Measurements from ENCODE around the gene USE1.

USE1 gene

DNA sequence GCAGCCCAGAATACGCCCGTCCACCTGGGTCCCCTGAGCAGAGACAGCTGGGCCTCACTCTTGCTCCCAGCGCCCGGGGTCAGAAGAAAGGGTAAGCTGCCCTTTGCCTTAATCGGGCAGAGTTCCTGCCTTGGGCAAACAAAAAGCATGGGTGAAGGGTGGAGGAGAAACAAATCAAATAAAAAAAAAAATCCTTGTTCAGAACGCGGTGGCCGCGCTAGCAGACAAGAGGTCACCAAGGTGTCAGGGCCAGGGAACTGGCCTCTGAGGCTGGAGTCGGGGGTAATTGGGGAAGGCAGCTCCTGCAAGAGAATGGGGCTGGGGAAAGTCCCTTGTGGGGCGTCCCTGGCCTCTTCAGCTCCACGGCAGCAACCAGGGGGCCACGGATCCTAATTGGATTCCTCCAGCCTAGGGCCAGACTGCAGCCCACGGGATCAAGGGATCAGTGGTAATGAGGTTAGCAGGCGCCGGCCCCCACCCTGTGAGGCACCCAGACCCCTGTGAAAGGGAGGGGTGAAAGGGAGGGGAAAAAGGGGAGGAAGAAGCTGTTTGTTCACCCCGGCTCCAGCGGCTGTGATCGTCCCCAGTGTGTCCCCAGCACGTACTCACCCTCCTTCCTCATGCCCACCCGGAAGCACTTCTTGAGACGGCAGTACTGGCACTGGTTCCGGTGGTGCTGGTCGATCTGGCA is 25.1 kb downstream of the USE1 start:
- Histone ChIP-seq H2AFZ (ENCODE audit: low read depth, low read length, severe bottlenecking) (no peak overlapping the region), H4K20me1 (ENCODE audit: low read depth, low read length) (no peaks in the 10 kb centered on the region), H3K79me2 (ENCODE audit: insufficient read depth, low read length) (peaks cover 3% of the 10 kb centered on the region; the same call in 1 of the 2 replicates), H3F3A (ENCODE audit: insufficient read depth) (peaks cover 10% of the 10 kb centered on the region; the same call in 1 of the 2 replicates), H3K4me2 (ENCODE audit: low read depth, low read length, poor library complexity, severe bottlenecking) (no peak overlapping the region), H3K27ac (ENCODE audit: low read depth, low read length) (no peak overlapping the region), H3K4me3 (ENCODE audit: insufficient read depth, low read length, poor library complexity, severe bottlenecking) (no peak overlapping the region), H3K9ac (ENCODE audit: low read length) (no peak overlapping the region), H3K36me3 (ENCODE audit: low read length) (no peaks in the 10 kb centered on the region), H3K9me3 (ENCODE audit: insufficient read depth, low read length) (no peaks in the 10 kb centered on the region), H3K27me3 (ENCODE audit: low read length) (no peaks in the 10 kb centered on the region), H3K9me2 (replicated peaks; ENCODE audit: insufficient read depth, low read length) (no peaks in the 10 kb centered on the region)
- TF ChIP-seq, protein P1, sequence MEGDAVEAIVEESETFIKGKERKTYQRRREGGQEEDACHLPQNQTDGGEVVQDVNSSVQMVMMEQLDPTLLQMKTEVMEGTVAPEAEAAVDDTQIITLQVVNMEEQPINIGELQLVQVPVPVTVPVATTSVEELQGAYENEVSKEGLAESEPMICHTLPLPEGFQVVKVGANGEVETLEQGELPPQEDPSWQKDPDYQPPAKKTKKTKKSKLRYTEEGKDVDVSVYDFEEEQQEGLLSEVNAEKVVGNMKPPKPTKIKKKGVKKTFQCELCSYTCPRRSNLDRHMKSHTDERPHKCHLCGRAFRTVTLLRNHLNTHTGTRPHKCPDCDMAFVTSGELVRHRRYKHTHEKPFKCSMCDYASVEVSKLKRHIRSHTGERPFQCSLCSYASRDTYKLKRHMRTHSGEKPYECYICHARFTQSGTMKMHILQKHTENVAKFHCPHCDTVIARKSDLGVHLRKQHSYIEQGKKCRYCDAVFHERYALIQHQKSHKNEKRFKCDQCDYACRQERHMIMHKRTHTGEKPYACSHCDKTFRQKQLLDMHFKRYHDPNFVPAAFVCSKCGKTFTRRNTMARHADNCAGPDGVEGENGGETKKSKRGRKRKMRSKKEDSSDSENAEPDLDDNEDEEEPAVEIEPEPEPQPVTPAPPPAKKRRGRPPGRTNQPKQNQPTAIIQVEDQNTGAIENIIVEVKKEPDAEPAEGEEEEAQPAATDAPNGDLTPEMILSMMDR (IDR thresholded peaks at IDR 0.05; ENCODE audit: insufficient read depth, low read length, poor library complexity, severe bottlenecking), result no peak
- TF ChIP-seq EZH2phosphoT487 (conservative IDR thresholded peaks at IDR 0.05; ENCODE audit: low read length), result no peak

GRCh38 chr19:17240826-17241399 is 25.8 kb downstream of the USE1 start:
- no peaks in the 10 kb centered on the region for H3K27me3 ChIP-seq (ENCODE audit: low read length)
- H3K4me2 ChIP-seq (ENCODE audit: low read depth, low read length, poor library complexity, severe bottlenecking), result no peak overlapping the region
- H3F3A ChIP-seq (ENCODE audit: insufficient read depth), result peaks cover 10% of the 10 kb centered on the region; the same call in 1 of the 2 replicates
- H3K27ac ChIP-seq (ENCODE audit: low read depth, low read length), result no peak overlapping the region
- H2AFZ ChIP-seq (ENCODE audit: low read depth, low read length, severe bottlenecking), result no peak overlapping the region
- H4K20me1 ChIP-seq (ENCODE audit: low read depth, low read length), result no peaks in the 10 kb centered on the region
- no peak overlapping the region for H3K4me3 ChIP-seq (ENCODE audit: insufficient read depth, low read length, poor library complexity, severe bottlenecking)
- no peaks in the 10 kb centered on the region for H3K9me3 ChIP-seq (ENCODE audit: insufficient read depth, low read length)
- H3K36me3 ChIP-seq (ENCODE audit: low read length), result no peaks in the 10 kb centered on the region
- no peaks in the 10 kb centered on the region for H3K9me2 ChIP-seq (replicated peaks; ENCODE audit: insufficient read depth, low read length)
- TF ChIP-seq, protein P1 (IDR thresholded peaks at IDR 0.05; ENCODE audit: insufficient read depth, low read length, poor library complexity, severe bottlenecking), result no peak
- TF ChIP-seq EZH2phosphoT487 (conservative IDR thresholded peaks at IDR 0.05; ENCODE audit: low read length), result no peak
- peaks cover 3% of the 10 kb centered on the region; the same call in 1 of the 2 replicates for H3K79me2 ChIP-seq (ENCODE audit: insufficient read depth, low read length)
- no peak overlapping the region for H3K9ac ChIP-seq (ENCODE audit: low read length)

GRCh38 chr19:17242431-17243208 is 27.5 kb downstream of the USE1 start:
- Histone ChIP-seq H4K20me1 (ENCODE audit: low read depth, low read length) (no peaks in the 10 kb centered on the region), H3K27ac (ENCODE audit: low read depth, low read length) (0 out of 2 replicates have a peak overlapping the region, but pooled peaks have one; percentile 29), H3K4me3 (ENCODE audit: insufficient read depth, low read length, poor library complexity, severe bottlenecking) (no peak overlapping the region)

More at GRCh38 chr19:17242431-17243208, 27.5 kb downstream of the USE1 start:
- H3F3A ChIP-seq (ENCODE audit: insufficient read depth), result peaks cover 7% of the 10 kb centered on the region
- H3K9me2 ChIP-seq (replicated peaks; ENCODE audit: insufficient read depth, low read length), result no peaks in the 10 kb centered on the region
- no peaks in the 10 kb centered on the region for H3K9me3 ChIP-seq (ENCODE audit: insufficient read depth, low read length)
- peak overlapping the region; percentile 5 for H3K4me2 ChIP-seq (ENCODE audit: low read depth, low read length, poor library complexity, severe bottlenecking)
- no peaks in the 10 kb centered on the region for H3K27me3 ChIP-seq (ENCODE audit: low read length)
- H3K36me3 ChIP-seq (ENCODE audit: low read length), result no peaks in the 10 kb centered on the region
- peaks cover 3% of the 10 kb centered on the region; the same call in 1 of the 2 replicates for H3K79me2 ChIP-seq (ENCODE audit: insufficient read depth, low read length)
- no peak overlapping the region for H3K9ac ChIP-seq (ENCODE audit: low read length)
- TF ChIP-seq, protein P1 (IDR thresholded peaks at IDR 0.05; ENCODE audit: insufficient read depth, low read length, poor library complexity, severe bottlenecking), result no peak
- TF ChIP-seq EZH2phosphoT487 (conservative IDR thresholded peaks at IDR 0.05; ENCODE audit: low read length), result no peak
- H2AFZ ChIP-seq (ENCODE audit: low read depth, low read length, severe bottlenecking), result no peak overlapping the region
